Lower lobe of right lung (tissue), 2 donors: Measurements from ENCODE around the gene KIFAP3. TPM values are rescaled to one million over a fixed set of nuclear protein-coding genes. Genes with fewer than 3 reads are reported as not detected.
"Not testable (repeated sequence)": the region's sequence is repeated elsewhere in the genome, so short reads cannot be mapped to it uniquely, and the experiment has no call there.

ENCODE experiments used
- ATAC-seq, 2 donors: fragments of 200-7000 bp; cut with Tn5 transposase; one replicate each; pipeline ENCODE4 v1.9.1; 2020 to 2022; ENCODE audit warnings: mild to moderate bottlenecking in 2 of 2, moderate library complexity in 2 of 2
- DNase-seq: peaks from one replicate; pipeline ENCODE4 v3.0.0-alpha.2; 2020
- H3K27ac ChIP-seq: fragments of 200-600 bp; one replicate; pipeline ENCODE4 v1.8.0; 2022
- H3K27me3 ChIP-seq: fragments of 200-600 bp; one replicate; pipeline ENCODE4 v1.8.0; 2022; ENCODE audit warnings: low read depth
- H3K36me3 ChIP-seq: fragments of 200-600 bp; one replicate; pipeline ENCODE4 v1.8.0; 2022; ENCODE audit warnings: mild to moderate bottlenecking
- H3K4me1 ChIP-seq: fragments of 200-600 bp; one replicate; pipeline ENCODE4 v1.8.0; 2022
- H3K4me3 ChIP-seq: fragments of 200-600 bp; one replicate; pipeline ENCODE4 v1.8.0; 2022; ENCODE audit warnings: mild to moderate bottlenecking
- H3K9me3 ChIP-seq: fragments of 200-600 bp; one replicate; pipeline ENCODE4 v1.8.0; 2022
- CTCF ChIP-seq: fragments of 200-600 bp; IDR thresholded peaks from one replicate; pipeline ENCODE4 v1.8.0; 2022; ENCODE audit warnings: antibody characterized with exemption, mild to moderate bottlenecking
- intact Hi-C: fragments of 100-400 bp; cut with DNase I; formaldehyde crosslinking; loops from one replicate; pipeline ENCODE4 v1.11.0; 2022
- total RNA-seq: library from RNA; stranded (reverse); fragmentation: NEBNext Ultra II Directional; extraction: Animal tissue kit (Norgen Biotek cat#: 25700); gene quantifications from one replicate; pipeline ENCODE4 v1.2.1, GENCODE V29; 2021
- donor health status: DM: no; HTN: yes; CAD: no; lungs with severe emphysema.

Gene KIFAP3
- total RNA-seq, 1 donor from 2014 or later, result 21.4 TPM

GRCh38 chr1:170071378-170071777 lies 3.1 kb downstream of the KIFAP3 start:
- H3K4me3 ChIP-seq, result no peak overlapping the region
- H3K9me3 ChIP-seq, result no peaks in the 10 kb centered on the region
- H3K27me3 ChIP-seq, result no peaks in the 10 kb centered on the region
- peaks cover 30% of the 10 kb centered on the region for H3K4me1 ChIP-seq
- H3K27ac ChIP-seq, result no peak overlapping the region
- DNase-seq (no peak), ATAC-seq (no peak)
- intact Hi-C loops, result no loop called here
- no peak for TF ChIP-seq CTCF
- H3K36me3 ChIP-seq, result no peaks in the 10 kb centered on the region

- no peaks in the 10 kb centered on the region for H3K27me3 ChIP-seq
- peaks cover 24% of the 10 kb centered on the region for H3K4me1 ChIP-seq
- ATAC-seq (no peak), DNase-seq (no peak)
- intact Hi-C loops, result no loop called here
- TF ChIP-seq CTCF, result no peak
- no peak overlapping the region for H3K4me3 ChIP-seq
- H3K27ac ChIP-seq, result no peak overlapping the region
- no peaks in the 10 kb centered on the region for H3K36me3 ChIP-seq
- no peaks in the 10 kb centered on the region for H3K9me3 ChIP-seq
Observed at GRCh38 chr1:170068923-170069322, 5.6 kb downstream of the KIFAP3 start.

DNA sequence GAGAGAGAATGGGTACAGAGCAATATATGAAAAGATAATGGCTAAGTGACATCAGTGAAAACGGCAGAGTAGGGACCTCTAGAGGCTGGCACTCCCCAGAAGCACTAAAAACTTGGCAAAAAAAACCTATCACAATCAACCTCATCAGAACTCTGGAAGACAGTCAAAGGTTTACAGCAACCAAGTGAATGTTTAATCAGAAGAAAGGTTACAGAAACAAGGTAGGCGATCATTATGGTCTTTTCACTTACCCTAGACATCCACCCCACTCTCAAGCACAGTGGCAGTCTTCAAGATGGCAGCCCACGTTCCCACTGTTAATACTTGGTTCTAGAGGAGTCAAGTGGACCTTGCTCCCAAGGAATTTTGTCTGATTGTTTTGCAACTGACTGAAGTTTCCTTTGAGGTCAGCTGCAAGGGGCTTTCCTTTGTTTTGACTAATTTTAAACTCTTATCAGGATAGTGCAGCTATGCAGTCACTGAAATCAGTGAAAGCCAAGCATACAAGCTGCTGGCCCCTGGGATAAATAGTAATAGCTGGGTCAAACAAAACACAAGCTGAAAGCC lies 7.2 kb downstream of the KIFAP3 start:
- no peaks in the 10 kb centered on the region for H3K27me3 ChIP-seq
- no peak overlapping the region for H3K27ac ChIP-seq
- H3K4me3 ChIP-seq, result no peak overlapping the region
- ATAC-seq (no peak), DNase-seq (no peak)
- intact Hi-C loops, result no loop called here
- H3K9me3 ChIP-seq, result no peaks in the 10 kb centered on the region
- peaks cover 14% of the 10 kb centered on the region for H3K4me1 ChIP-seq
- no peak for TF ChIP-seq CTCF
- H3K36me3 ChIP-seq, result no peaks in the 10 kb centered on the region

- Histone ChIP-seq H3K4me3 (no peak overlapping the region), H3K36me3 (no peaks in the 10 kb centered on the region), H3K4me1 (peaks cover 14% of the 10 kb centered on the region), H3K27ac (no peak overlapping the region), H3K27me3 (no peaks in the 10 kb centered on the region), H3K9me3 (no peaks in the 10 kb centered on the region)
- DNase-seq, result no peak
- TF ChIP-seq CTCF, result no peak
- intact Hi-C loops, result no loop called here
- ATAC-seq, result no peak
Observed at GRCh38 chr1:170064821-170065220, 9.7 kb downstream of the KIFAP3 start.

- ATAC-seq (no peak), DNase-seq (no peak)
- no peak overlapping the region for H3K27ac ChIP-seq
- H3K4me1 ChIP-seq, result peaks cover 3% of the 10 kb centered on the region
- intact Hi-C loops, result no loop called here
- TF ChIP-seq CTCF, result no peak
- no peaks in the 10 kb centered on the region for H3K9me3 ChIP-seq
- H3K36me3 ChIP-seq, result no peaks in the 10 kb centered on the region
- no peak overlapping the region for H3K4me3 ChIP-seq
- H3K27me3 ChIP-seq, result no peaks in the 10 kb centered on the region
Observed at GRCh38 chr1:170063109-170063826, 11.2 kb downstream of the KIFAP3 start.

- DNase-seq, H3K4me3 ChIP-seq, H3K27me3 ChIP-seq, H3K36me3 ChIP-seq, H3K4me1 ChIP-seq, H3K9me3 ChIP-seq, H3K27ac ChIP-seq, intact Hi-C loops, ATAC-seq: not testable (repeated sequence)
Observed at GRCh38 chr1:170061676-170062075, 12.8 kb downstream of the KIFAP3 start.

DNA sequence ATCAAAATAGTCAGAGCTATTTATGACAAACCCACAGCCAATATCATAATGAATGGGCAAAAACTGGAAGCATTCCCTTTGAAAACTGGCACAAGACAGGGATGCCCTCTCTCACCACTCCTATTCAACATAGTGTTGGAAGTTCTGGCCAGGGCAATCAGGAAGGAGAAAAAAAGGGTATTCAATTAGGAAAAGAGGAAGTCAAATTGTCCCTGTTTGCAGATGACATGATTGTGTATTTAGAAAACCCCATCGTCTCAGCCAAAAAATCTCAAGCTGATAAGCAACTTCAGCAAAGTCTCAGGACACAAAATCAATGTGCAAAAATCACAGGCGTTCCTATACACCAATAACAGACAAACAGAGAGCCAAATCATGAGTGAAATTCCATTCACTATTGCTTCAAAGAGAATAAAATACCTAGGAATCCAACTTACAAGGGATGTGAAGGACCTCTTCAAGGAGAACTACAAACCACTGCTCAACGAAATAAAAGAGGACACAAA lies 14.4 kb downstream of the KIFAP3 start:
- H3K36me3 ChIP-seq, intact Hi-C loops, ATAC-seq, H3K27ac ChIP-seq, H3K4me3 ChIP-seq, H3K9me3 ChIP-seq, H3K4me1 ChIP-seq, H3K27me3 ChIP-seq, DNase-seq: not testable (repeated sequence)
